ENCODE measurements around the gene DBF4B.

GRCh38 chr17:44677136-44677535 is 31.3 kb upstream of the DBF4B start:
- no peak for TF ChIP-seq EP300 (IDR thresholded peaks at IDR 0.05; ENCODE audit: low read depth in 2 of 2, low read length in 2 of 2)
- no peak for TF ChIP-seq EP300 (CRISPR knock-in tag; IDR thresholded peaks at IDR 0.05; ENCODE audit: borderline replicate concordance)
- TF ChIP-seq ZBTB1 (CRISPR knock-in tag; IDR thresholded peaks at IDR 0.05; ENCODE audit: borderline replicate concordance): no peak
- no peak for TF ChIP-seq SCMH1 (CRISPR knock-in tag; IDR thresholded peaks at IDR 0.05; ENCODE audit: borderline replicate concordance)
- no peak for TF ChIP-seq KLF16 (CRISPR knock-in tag; IDR thresholded peaks at IDR 0.05)
- TF ChIP-seq POLR2AphosphoS5 (IDR thresholded peaks at IDR 0.05; ENCODE audit: low read depth, low read length): no peak
- no peak for TF ChIP-seq SALL1 (CRISPR knock-in tag; IDR thresholded peaks at IDR 0.05)
- no peak for TF ChIP-seq FOXA1 (IDR thresholded peaks at IDR 0.05)
- TF ChIP-seq FOXA1 (CRISPR knock-in tag; IDR thresholded peaks at IDR 0.05): no peak
- TF ChIP-seq IRX3 (CRISPR knock-in tag; IDR thresholded peaks at IDR 0.05; ENCODE audit: borderline replicate concordance, low read depth): no peak
- no peak for TF ChIP-seq ZKSCAN1 (IDR thresholded peaks at IDR 0.05; ENCODE audit: low read length)
- TF ChIP-seq SPEN (CRISPR knock-in tag; IDR thresholded peaks at IDR 0.05; ENCODE audit: low read depth): no peak
- no peak for TF ChIP-seq CEBPB (IDR thresholded peaks at IDR 0.05; ENCODE audit: borderline replicate concordance, low read depth, low read length)
- no peak for TF ChIP-seq RFX3 (CRISPR knock-in tag; IDR thresholded peaks at IDR 0.05)

Measured in HepG2 (cell line).